ENCODE measurements around the gene NTRK3.
"Not testable (repeated sequence)": the region's sequence is repeated elsewhere in the genome, so short reads cannot be mapped to it uniquely, and the experiment has no call there.

NTRK3 gene

DNA sequence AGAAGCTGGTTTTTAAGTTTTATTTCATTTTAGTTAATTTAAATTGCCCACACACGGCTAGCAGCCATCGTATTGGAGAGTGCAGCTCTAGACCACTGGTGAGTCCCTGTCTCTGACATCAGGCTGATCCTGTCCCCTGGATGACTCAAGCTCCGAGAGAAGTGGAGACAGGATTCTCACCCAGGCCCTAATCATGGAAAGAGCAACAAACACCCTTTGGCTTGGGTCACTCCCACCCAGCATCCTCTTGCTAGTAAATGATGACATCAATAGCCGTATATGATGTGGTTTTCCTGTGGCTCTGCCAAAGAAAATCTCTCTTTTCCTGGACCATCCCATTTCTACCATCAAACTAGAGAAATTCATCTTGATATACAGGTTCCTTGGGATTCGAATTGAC lies 182.2 kb downstream of the NTRK3 start:
- no peak overlapping the region for H3K4me3 ChIP-seq (ENCODE audit: low read length)
- TF ChIP-seq, protein P1, sequence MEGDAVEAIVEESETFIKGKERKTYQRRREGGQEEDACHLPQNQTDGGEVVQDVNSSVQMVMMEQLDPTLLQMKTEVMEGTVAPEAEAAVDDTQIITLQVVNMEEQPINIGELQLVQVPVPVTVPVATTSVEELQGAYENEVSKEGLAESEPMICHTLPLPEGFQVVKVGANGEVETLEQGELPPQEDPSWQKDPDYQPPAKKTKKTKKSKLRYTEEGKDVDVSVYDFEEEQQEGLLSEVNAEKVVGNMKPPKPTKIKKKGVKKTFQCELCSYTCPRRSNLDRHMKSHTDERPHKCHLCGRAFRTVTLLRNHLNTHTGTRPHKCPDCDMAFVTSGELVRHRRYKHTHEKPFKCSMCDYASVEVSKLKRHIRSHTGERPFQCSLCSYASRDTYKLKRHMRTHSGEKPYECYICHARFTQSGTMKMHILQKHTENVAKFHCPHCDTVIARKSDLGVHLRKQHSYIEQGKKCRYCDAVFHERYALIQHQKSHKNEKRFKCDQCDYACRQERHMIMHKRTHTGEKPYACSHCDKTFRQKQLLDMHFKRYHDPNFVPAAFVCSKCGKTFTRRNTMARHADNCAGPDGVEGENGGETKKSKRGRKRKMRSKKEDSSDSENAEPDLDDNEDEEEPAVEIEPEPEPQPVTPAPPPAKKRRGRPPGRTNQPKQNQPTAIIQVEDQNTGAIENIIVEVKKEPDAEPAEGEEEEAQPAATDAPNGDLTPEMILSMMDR (conservative IDR thresholded peaks at IDR 0.05; ENCODE audit: low read length), result no peak
- DNase-seq (ENCODE audit: low read depth), result no peak

DNA sequence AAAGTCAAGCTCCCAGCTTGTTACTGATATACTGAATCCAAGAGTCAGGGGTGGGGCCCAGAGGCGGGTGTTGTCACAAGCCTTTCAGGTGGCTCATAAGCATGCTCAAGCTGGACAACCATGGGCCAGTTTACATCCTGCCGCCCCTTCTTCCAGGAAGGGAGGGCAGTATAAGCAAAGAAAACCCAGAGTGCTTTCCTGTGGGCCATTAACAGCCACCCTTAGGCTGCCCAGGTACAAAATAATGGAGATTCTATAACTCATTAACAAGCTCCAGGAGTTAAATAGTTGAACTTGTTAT lies 183.2 kb downstream of the NTRK3 start:
- TF ChIP-seq, protein P1 (conservative IDR thresholded peaks at IDR 0.05; ENCODE audit: low read length), result no peak
- H3K4me3 ChIP-seq (ENCODE audit: low read length), result no peak overlapping the region
- no peak for DNase-seq (ENCODE audit: low read depth)

DNA sequence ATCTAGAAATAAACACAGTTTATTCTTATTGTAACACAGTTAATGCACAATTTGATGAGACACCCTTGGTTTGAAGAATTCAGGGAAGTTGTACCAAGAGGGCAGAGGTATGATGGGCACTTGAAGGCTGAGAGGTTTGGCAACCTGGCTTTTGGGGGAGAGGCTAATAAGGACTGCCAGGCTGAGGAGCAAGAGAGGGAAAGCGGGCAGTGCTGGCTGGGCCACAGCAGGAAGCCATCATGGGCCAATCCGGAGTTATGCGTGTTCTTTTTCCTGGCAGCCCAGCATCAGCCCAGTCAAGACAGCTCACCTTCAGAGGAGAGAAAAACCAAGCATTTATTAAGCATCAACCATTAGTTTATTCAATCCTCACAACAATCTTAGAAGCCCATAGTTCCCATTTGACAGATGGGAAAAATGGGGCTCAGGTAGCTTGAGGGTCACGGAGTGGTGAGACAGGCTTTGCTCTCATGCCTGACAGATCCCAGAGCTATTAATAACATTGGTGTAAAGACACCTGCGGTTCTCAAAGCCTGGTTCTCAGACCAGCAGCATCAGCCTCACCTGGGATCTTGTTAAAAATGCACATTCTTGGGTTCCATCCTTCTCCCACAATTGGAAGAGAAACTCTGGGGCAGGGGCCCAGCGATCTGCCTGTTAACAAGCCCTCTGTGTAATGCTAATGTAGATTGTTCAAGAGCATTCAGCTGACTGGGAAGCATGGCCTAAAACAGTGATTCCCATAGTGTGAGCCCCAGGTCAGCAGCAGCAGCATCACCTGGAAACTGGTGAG lies 183.7 kb downstream of the NTRK3 start:
- H3K4me3 ChIP-seq (ENCODE audit: low read length), result no peak overlapping the region
- TF ChIP-seq, protein P1 (conservative IDR thresholded peaks at IDR 0.05; ENCODE audit: low read length), result no peak
- DNase-seq (ENCODE audit: low read depth), result no peak

GRCh38 chr15:88072133-88072532 lies 184.4 kb downstream of the NTRK3 start:
- not testable (repeated sequence) for DNase-seq (ENCODE audit: low read depth); H3K4me3 ChIP-seq (ENCODE audit: low read length)

GRCh38 chr15:88071141-88071540 lies 185.4 kb downstream of the NTRK3 start:
- TF ChIP-seq, protein P1 (conservative IDR thresholded peaks at IDR 0.05; ENCODE audit: low read length), result no peak
- H3K4me3 ChIP-seq (ENCODE audit: low read length), result no peak overlapping the region
- DNase-seq (ENCODE audit: low read depth), result no peak

DNA sequence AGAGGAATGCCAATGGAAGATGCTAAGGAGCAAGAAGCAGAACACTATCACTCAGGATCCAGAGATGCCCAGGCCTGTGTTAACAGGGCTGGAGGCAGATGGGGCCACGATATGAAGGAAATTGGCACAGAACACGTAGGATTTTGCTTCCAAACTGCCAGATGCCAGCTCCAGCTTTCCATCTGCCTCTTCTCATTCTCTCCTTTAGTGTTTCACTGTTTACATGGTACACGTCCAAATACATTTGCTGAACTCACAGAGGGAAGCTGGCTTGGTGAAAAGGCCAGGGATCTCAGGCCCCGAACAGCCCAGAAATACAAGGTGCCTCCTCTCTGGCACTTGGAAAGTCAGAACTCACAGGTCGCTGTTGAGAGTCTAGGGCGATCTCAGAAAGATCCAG lies 187.0 kb downstream of the NTRK3 start:
- no peak overlapping the region for H3K4me3 ChIP-seq (ENCODE audit: low read length)
- TF ChIP-seq, protein P1 (conservative IDR thresholded peaks at IDR 0.05; ENCODE audit: low read length), result no peak
- no peak for DNase-seq (ENCODE audit: low read depth)

DNA sequence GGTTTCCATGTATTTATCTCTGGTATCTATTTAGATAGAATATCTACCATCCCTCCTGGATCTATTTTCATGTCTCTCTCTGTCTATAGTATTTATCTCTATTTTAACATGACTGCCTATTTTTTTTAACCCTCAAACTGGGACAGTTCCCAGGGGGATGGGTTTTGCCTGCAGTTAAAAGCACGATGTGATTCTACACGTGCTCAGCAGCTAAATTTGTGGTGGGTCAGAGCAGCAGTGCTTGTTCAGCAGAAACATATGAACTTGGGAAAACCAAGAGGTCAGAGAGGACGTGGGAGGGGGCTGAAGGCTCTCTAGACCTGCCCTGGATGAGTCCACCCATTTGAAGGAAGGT lies 189.2 kb downstream of the NTRK3 start:
- TF ChIP-seq, protein P1 (conservative IDR thresholded peaks at IDR 0.05; ENCODE audit: low read length), result no peak
- no peak for DNase-seq (ENCODE audit: low read depth)
- H3K4me3 ChIP-seq (ENCODE audit: low read length), result no peak overlapping the region

Measured in AG10803 (cell line).